Mammary epithelial cell (primary cell): ENCODE results near the gene COX6A1.

Experiments
- CTCF ChIP-seq, 2 donors: IDR thresholded peaks in 1 of 2; conservative IDR thresholded peaks in 1 of 2; 2 replicates each; pipeline ENCODE4 v1.5.1; 2011 to 2012; ENCODE audit warnings: inconsistent platforms in 2 of 2, low read length in 2 of 2, mild to moderate bottlenecking in 2 of 2, control low read depth in 1 of 2, low read depth in 1 of 2; ENCODE audit not compliant: insufficient read depth in 1 of 2; ENCODE audit errors: extremely low read depth in 1 of 2
- EZH2 ChIP-seq: IDR thresholded peaks from 2 replicates; pipeline ENCODE4 v1.6.1; 2012; ENCODE audit warnings: low read length, inconsistent platforms, borderline replicate concordance

- TF ChIP-seq CTCF (conservative IDR thresholded peaks at IDR 0.05 in 1 of 2, IDR thresholded peaks at IDR 0.05 in 1 of 2; ENCODE audit: extremely low read depth in 1 of 2, insufficient read depth in 1 of 2, low read depth in 1 of 2, low read length in 2 of 2) (no peak), EZH2 (no peak)
Measured at GRCh38 chr12:120432772-120433525, 5.0 kb upstream of the COX6A1 start.
